ENCODE measurements around the gene CTBP2.

GRCh38 chr10:125134483-125134848, 25.9 kb downstream of the CTBP2 start:
- TF ChIP-seq CTCF (conservative IDR thresholded peaks at IDR 0.05) (no peak), ZFX (IDR thresholded peaks at IDR 0.05) (no peak)

All from C4-2B (cell line).